CD4-positive, alpha-beta T cell treated with Interleukin-10 for 1 hour (primary cell): ENCODE measurements around the gene EHMT2.

Experiments
- DNase-seq: peaks from one replicate; pipeline ENCODE4 v3.0.0-alpha.2; 2020

EHMT2 gene

DNA sequence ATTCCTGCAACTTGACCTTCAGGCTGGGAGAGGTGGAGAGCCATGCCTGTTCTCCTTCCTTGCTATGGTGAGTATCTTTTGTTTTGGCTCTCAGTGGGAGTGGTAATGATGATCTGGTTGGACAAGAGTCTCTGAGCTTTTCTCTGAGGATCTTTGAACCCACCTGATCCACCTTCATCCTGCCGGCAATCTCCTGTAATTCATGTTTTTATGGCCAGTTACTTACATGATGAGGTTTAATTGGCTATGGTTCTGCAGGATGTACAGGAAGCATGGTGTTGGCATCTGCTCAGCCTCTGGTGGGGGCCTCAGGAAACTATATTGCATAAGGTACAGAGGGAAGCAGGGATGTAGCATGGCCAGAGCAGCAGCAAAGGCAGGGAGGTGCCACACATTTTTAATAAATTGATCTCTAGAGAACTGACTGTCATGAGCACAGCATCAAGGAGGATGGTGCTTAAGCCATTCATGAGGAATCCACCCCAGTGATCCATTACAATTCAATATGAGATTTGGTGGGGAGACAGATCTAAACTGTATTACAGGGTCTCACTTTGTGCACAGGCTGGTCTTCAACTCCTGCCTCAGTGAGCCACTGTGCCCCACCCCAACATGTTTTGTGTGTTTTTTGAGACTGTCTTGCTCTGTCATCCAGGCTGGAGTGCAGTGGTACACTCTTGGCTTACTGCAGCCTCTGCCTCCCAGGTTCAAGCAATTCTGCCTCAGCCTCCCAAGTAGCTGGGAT lies 60.0 kb downstream of the EHMT2 start:
- no peak for DNase-seq

DNA sequence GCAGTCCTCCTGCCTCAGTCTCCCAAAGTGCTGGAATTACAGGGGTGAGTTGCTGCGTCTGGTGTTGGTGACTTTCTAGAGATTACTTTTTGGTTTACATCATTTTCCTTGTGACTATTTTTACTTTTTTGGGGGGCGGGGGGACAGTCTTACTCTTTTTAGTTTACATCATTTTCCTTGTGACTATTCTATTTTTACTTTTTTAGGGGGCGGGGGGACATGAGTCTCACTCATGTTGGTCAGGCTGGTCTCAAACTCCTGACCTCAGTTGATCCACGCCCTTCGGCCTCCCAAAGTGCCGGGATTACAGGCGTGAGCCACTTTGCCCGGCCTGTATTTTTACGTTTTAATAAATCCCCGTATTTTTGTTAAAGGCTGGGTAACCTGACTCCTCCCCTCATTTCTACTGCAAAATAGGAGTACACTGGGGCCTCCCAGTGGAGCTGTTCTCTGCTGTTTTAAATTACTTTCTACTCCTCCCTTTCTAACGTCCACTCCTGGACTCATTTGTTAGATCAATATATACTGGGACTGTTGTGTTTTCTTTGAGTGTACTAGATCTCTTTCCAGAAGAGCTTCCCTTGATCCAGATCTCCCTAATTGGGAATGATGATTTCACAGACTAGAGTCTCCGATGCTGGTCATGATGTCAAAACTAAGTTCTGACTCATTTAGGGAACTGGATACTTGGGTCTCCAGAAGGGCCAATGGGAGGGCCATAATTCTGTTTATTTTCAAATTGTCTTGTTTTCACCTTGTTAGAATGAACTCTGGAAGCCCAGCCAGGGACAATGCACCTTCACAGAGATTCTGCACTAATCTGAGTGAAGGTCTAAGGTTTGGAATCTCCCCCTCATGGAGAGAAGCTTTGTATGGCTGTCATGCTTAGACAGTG lies 60.8 kb downstream of the EHMT2 start:
- no peak for DNase-seq

DNA sequence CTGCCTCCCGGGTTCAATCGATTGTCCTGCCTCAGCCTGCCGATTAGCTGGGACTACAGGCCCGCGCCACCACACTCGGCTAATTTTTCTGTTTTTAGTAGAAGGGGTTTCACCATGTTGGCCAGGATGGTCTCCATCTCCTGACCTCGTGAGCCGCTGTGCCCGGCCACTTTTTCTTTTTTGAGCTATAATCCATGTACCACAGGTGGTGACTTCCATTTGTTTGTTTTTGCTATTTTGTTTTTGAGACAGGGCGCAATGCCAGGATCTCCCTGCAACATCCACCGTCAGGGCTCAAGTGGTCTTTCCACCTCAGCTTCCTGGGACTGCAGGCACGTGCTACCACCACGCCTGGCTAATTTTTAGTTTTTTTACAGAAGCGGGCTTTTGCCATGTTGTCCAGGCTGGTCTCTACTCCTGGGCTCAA lies 61.4 kb downstream of the EHMT2 start:
- no peak for DNase-seq

DNA sequence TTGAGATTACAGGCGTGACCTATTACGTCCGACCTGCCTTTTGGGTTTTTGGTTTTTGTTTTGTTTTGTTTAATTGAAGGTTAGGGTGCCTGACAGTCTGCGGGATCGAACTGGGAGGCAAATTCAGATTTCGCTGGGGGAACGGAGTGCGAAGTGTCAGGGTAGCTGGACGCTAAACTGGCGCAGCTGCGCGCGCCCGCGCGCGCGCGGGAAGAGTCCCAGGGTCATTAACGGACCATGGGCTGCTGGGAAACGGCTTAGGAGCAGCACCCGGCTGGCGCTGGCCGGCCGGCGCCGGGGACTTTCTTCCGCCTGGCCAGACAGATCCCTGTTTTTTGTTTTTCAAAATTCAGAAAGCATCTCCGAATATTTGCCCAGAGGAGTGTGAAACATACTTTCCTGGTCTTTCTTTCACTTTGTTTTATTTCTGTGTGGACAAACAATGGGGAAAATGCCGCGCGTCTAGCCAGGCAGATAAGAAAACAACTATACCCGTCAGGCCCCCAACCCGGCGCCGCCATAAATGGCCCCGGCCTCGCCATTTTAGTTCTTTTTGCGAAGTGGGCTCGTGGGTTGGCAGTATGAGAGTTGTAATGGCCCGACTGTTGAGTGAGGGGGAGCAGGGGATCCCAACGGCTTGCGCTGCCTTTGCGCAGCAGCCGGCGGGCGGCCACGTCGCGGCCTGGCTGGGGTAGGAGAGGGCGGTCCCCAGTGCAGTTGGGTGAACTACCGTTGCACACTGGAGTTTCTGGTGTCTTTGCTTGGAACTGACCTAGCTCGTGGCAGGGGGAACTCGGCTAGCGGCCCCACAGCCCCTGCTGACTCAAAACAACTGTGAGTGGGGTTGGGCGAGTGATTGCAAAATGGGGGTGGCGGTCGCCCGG lies 62.9 kb downstream of the EHMT2 start:
- DNase-seq: peak; percentile 86

DNA sequence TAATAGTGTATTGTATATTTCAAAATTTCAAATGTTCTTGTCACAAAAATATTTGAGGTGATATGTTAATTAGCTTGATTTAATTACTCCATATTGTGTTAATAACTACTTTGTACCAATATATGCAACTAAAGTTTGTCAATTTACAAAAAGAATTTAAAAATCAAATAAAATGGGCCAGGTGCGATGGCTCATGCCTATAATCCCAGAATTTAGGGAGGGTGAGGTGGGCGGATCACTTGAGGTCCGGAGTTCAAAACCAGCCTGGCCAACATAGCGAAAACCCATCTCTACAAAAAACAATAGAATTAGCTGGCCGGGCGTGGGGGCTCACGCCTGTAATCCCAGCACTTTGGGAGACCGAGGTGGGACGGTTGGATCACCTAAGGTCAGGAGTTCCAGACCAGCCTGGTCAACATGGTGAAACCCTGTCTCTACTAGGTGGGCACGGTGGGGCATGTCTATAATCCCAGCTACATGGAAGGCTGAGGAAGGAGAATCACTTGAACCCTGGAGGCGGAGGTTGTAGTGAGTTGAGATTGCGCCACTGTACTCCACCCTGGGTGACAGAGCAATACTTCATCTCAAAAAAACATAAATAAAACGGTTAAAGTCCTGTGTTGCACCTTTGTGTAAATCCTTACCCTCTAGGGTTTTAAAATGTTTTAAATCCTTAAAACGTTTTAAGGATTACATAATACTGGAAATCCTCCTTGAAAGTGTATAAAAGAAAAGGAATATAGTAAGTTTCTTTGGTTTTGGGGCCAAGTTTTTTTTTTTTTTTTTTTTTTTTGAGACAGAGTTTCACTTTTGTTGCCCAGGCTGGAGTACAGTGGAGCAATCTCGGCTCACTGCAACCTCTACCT lies 65.9 kb downstream of the EHMT2 start:
- no peak for DNase-seq

DNA sequence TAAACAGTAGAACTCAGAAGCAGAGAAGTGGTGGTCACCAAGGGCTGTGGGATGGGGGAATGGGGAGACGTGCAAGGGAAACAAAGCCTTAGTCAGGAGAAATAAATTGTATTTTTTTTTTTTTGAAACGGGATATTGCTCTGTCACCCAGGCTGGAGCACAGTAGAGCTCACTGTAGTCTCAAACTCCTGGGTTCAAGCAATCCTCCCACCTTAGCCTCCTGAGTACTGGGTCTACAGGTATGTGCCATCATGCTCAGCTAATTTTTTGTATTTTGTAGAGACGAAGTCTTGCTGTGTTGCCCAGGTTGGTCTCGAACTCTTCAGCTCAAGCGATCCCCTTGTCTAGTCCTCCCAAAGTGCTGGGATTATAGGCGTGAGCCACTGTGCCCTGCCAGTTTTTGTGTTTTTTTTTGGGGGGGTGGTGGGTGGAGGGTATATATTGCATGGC lies 66.6 kb downstream of the EHMT2 start:
- DNase-seq: no peak
